ENCODE measurements around the gene EDIL3. TPM values are rescaled to one million over a fixed set of nuclear protein-coding genes. Genes with fewer than 3 reads are reported as not detected.

Gene EDIL3
- polyA plus RNA-seq, 1 donor (not counting 4 experiments of a cell fraction or from before 2014, with no cell fraction given) = 0.34 TPM

DNA sequence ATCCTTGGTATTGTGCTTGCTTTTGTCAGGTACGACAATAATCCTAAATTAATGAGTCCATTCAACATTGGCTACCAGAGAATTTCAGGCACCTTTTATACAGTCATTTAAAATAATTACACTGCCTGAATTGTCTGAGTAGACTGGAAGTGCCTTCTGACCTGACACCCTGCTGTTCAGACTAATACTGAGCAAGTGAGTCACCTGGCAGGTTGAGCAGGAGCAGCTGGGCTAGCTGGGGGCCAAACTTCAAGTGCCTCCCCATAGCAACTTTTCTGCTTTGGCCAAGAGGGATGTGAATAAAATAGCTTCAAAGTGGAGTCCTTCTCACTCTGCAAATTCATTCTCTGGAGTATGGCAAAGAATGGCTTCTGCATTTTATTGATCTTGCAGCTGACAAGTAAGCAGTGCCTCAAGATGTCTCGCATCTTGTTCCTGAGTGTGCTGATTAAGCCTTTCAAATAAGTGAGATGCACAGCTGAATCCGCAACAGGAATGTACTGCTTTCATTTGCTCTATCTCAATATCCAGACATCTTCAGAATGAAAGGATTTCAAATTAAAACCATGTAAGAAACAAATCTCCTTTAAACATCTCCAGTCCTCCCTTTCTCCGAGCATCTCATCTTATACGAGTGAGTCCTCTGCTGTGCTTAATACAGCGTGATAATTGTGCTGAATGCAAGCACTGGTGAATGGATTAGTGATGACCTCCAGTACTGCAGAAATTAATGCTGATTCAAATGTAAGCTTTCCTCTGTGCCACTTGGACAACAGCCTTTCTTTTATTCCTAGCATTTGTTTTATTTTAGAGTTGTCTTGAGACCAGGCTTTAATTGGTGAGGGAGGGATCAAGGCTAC lies 271.2 kb downstream of the EDIL3 start:
- H3K9me1 ChIP-seq (ENCODE audit: control insufficient read depth, extremely low read depth, insufficient read depth, low read length) = no peaks in the 10 kb centered on the region
- H3K9ac ChIP-seq (ENCODE audit: control insufficient read depth, extremely low read depth, insufficient read depth, low read length) = no peak overlapping the region
- no peak overlapping the region for H2AFZ ChIP-seq (ENCODE audit: control insufficient read depth, low read length)
- FAIRE-seq = no peak
- H3K4me3 ChIP-seq (ENCODE audit: control insufficient read depth in 2 of 3, extremely low read depth in 1 of 3, insufficient read depth in 2 of 3, low read depth in 1 of 3, low read length in 3 of 3) = no peak overlapping the region
- H4K20me1 ChIP-seq (ENCODE audit: control insufficient read depth, extremely low read depth, insufficient read depth, low read length) = no peaks in the 10 kb centered on the region
- no peaks in the 10 kb centered on the region for H3K9me3 ChIP-seq (ENCODE audit: control insufficient read depth, low read depth, low read length)
- no peak for DNase-seq (ENCODE audit: low read depth, low spot score)
- no peaks in the 10 kb centered on the region for H3K27me3 ChIP-seq (ENCODE audit: control insufficient read depth, extremely low read depth, insufficient read depth, low read length)
- no peaks in the 10 kb centered on the region for H3K79me2 ChIP-seq (ENCODE audit: control insufficient read depth, insufficient read depth, low read length)
- H3K4me1 ChIP-seq (ENCODE audit: control insufficient read depth, extremely low read depth, insufficient read depth, low read length) = no peaks in the 10 kb centered on the region
- dilution Hi-C loops (cut with MboI; ENCODE audit: extremely low pct_ligation_motif_present, low sequenced_read_pairs) = no loop called here
- TF ChIP-seq EZH2 (IDR thresholded peaks at IDR 0.05; ENCODE audit: low read length) (no peak), CTCF (optimal IDR thresholded peaks at IDR 0.05 in 1 of 3, IDR thresholded peaks at IDR 0.05 in 1 of 3, conservative IDR thresholded peaks at IDR 0.05 in 1 of 3; ENCODE audit: extremely low read depth in 1 of 3, insufficient read depth in 2 of 3, low read length in 3 of 3) (no peak)
- H3K27ac ChIP-seq (ENCODE audit: control insufficient read depth, insufficient read depth, low read length) = no peak overlapping the region
- H3K4me2 ChIP-seq (ENCODE audit: control insufficient read depth, extremely low read depth, insufficient read depth, low read depth, low read length) = no peak overlapping the region
- no peaks in the 10 kb centered on the region for H3K36me3 ChIP-seq (ENCODE audit: control insufficient read depth in 2 of 2, extremely low read depth in 1 of 2, insufficient read depth in 2 of 2, low read length in 2 of 2)

- H3K27me3 ChIP-seq (ENCODE audit: control insufficient read depth, extremely low read depth, insufficient read depth, low read length) = no peaks in the 10 kb centered on the region
- no peaks in the 10 kb centered on the region for H3K4me1 ChIP-seq (ENCODE audit: control insufficient read depth, extremely low read depth, insufficient read depth, low read length)
- TF ChIP-seq CTCF (optimal IDR thresholded peaks at IDR 0.05 in 1 of 3, IDR thresholded peaks at IDR 0.05 in 1 of 3, conservative IDR thresholded peaks at IDR 0.05 in 1 of 3; ENCODE audit: extremely low read depth in 1 of 3, insufficient read depth in 2 of 3, low read length in 3 of 3) (no peak), EZH2 (IDR thresholded peaks at IDR 0.05; ENCODE audit: low read length) (no peak)
- H3K36me3 ChIP-seq (ENCODE audit: control insufficient read depth in 2 of 2, extremely low read depth in 1 of 2, insufficient read depth in 2 of 2, low read length in 2 of 2) = no peaks in the 10 kb centered on the region
- H3K4me2 ChIP-seq (ENCODE audit: control insufficient read depth, extremely low read depth, insufficient read depth, low read depth, low read length) = no peak overlapping the region
- H3K9me1 ChIP-seq (ENCODE audit: control insufficient read depth, extremely low read depth, insufficient read depth, low read length) = no peaks in the 10 kb centered on the region
- H3K79me2 ChIP-seq (ENCODE audit: control insufficient read depth, insufficient read depth, low read length) = no peaks in the 10 kb centered on the region
- no peak overlapping the region for H2AFZ ChIP-seq (ENCODE audit: control insufficient read depth, low read length)
- no peak overlapping the region for H3K27ac ChIP-seq (ENCODE audit: control insufficient read depth, insufficient read depth, low read length)
- FAIRE-seq = no peak
- no peaks in the 10 kb centered on the region for H3K9me3 ChIP-seq (ENCODE audit: control insufficient read depth, low read depth, low read length)
- no peak overlapping the region for H3K4me3 ChIP-seq (ENCODE audit: control insufficient read depth in 2 of 3, extremely low read depth in 1 of 3, insufficient read depth in 2 of 3, low read depth in 1 of 3, low read length in 3 of 3)
- H4K20me1 ChIP-seq (ENCODE audit: control insufficient read depth, extremely low read depth, insufficient read depth, low read length) = no peaks in the 10 kb centered on the region
- no peak for DNase-seq (ENCODE audit: low read depth, low spot score)
- dilution Hi-C loops (cut with MboI; ENCODE audit: extremely low pct_ligation_motif_present, low sequenced_read_pairs) = no loop called here
- no peak overlapping the region for H3K9ac ChIP-seq (ENCODE audit: control insufficient read depth, extremely low read depth, insufficient read depth, low read length)
Measured at GRCh38 chr5:84092738-84093137, 291.9 kb downstream of the EDIL3 start.

All from keratinocyte (primary cell).